ENCODE data around the gene PON2. TPM values are rescaled to one million over a fixed set of nuclear protein-coding genes. Genes with fewer than 3 reads are reported as not detected.
"Not testable (repeated sequence)": the region's sequence is repeated elsewhere in the genome, so short reads cannot be mapped to it uniquely, and the experiment has no call there.

Gene PON2
- total RNA-seq, 1 experiment from 2014 or later, result 73.7 TPM

- intact Hi-C loops (cut with micrococcal nuclease; ENCODE audit: unreplicated experiment), result loop anchor here (10.0 kb wide), 1 partner anchor 225 kb away; no protein-coding TSS in a partner anchor
- H3K36me3 Mint-ChIP-seq (ENCODE audit: insufficient read depth, unreplicated experiment), result no peaks in the 10 kb centered on the region
- no TSS peak for BruUV-seq (replicated peaks)
- H3K27me3 Mint-ChIP-seq (ENCODE audit: unreplicated experiment), result no peaks in the 10 kb centered on the region
- TF ChIP-seq CTCF (IDR thresholded peaks at IDR 0.05; ENCODE audit: unreplicated experiment), result no peak
- no peaks in the 10 kb centered on the region for H3K4me1 Mint-ChIP-seq (ENCODE audit: low read depth, unreplicated experiment)
- no peak overlapping the region for H3K4me3 Mint-ChIP-seq (ENCODE audit: low read depth, unreplicated experiment)
- CTCF ChIA-PET, result interaction anchor here (1.5 kb wide), 1 partner anchor 74 kb away, joined by 5 read pairs; the partner anchor contains the start of gene PON3
- DNase-seq, result no peak
- no peaks in the 10 kb centered on the region for H3K9me3 Mint-ChIP-seq (ENCODE audit: low read depth, unreplicated experiment)
- H3K27ac Mint-ChIP-seq (ENCODE audit: unreplicated experiment), result no peak overlapping the region
These were observed 35.0 kb upstream of the PON2 start for GRCh38 chr7:95469848-95470247.

GRCh38 chr7:95469187-95469586 is 34.4 kb upstream of the PON2 start:
- no peak for TF ChIP-seq CTCF (IDR thresholded peaks at IDR 0.05; ENCODE audit: unreplicated experiment)
- no peaks in the 10 kb centered on the region for H3K27me3 Mint-ChIP-seq (ENCODE audit: unreplicated experiment)
- H3K4me3 Mint-ChIP-seq (ENCODE audit: low read depth, unreplicated experiment), result no peak overlapping the region
- no peaks in the 10 kb centered on the region for H3K9me3 Mint-ChIP-seq (ENCODE audit: low read depth, unreplicated experiment)
- CTCF ChIA-PET, result no interaction called here
- intact Hi-C loops (cut with micrococcal nuclease; ENCODE audit: unreplicated experiment), result no loop called here
- H3K27ac Mint-ChIP-seq (ENCODE audit: unreplicated experiment), result no peak overlapping the region
- no peaks in the 10 kb centered on the region for H3K4me1 Mint-ChIP-seq (ENCODE audit: low read depth, unreplicated experiment)
- no peak for DNase-seq
- H3K36me3 Mint-ChIP-seq (ENCODE audit: insufficient read depth, unreplicated experiment), result no peaks in the 10 kb centered on the region
- BruUV-seq (replicated peaks), result no TSS peak

GRCh38 chr7:95467912-95468607 is 33.2 kb upstream of the PON2 start:
- no peak overlapping the region for H3K4me3 Mint-ChIP-seq (ENCODE audit: low read depth, unreplicated experiment)
- H3K9me3 Mint-ChIP-seq (ENCODE audit: low read depth, unreplicated experiment), result peaks cover 2% of the 10 kb centered on the region
- no peaks in the 10 kb centered on the region for H3K4me1 Mint-ChIP-seq (ENCODE audit: low read depth, unreplicated experiment)
- H3K36me3 Mint-ChIP-seq (ENCODE audit: insufficient read depth, unreplicated experiment), result no peaks in the 10 kb centered on the region
- no peak for TF ChIP-seq CTCF (IDR thresholded peaks at IDR 0.05; ENCODE audit: unreplicated experiment)
- H3K27ac Mint-ChIP-seq (ENCODE audit: unreplicated experiment), result no peak overlapping the region
- DNase-seq, result no peak
- BruUV-seq (replicated peaks), result no TSS peak
- no peaks in the 10 kb centered on the region for H3K27me3 Mint-ChIP-seq (ENCODE audit: unreplicated experiment)
- CTCF ChIA-PET, result interaction anchor here (0.6 kb wide), 1 partner anchor 235 kb away, joined by 5 read pairs; no protein-coding TSS in a partner anchor
- intact Hi-C loops (cut with micrococcal nuclease; ENCODE audit: unreplicated experiment), result no loop called here

GRCh38 chr7:95460653-95461052 is 25.8 kb upstream of the PON2 start:
- H3K27me3 Mint-ChIP-seq (ENCODE audit: unreplicated experiment); BruUV-seq (replicated peaks); H3K4me3 Mint-ChIP-seq (ENCODE audit: low read depth, unreplicated experiment); H3K36me3 Mint-ChIP-seq (ENCODE audit: insufficient read depth, unreplicated experiment); H3K27ac Mint-ChIP-seq (ENCODE audit: unreplicated experiment); H3K9me3 Mint-ChIP-seq (ENCODE audit: low read depth, unreplicated experiment); CTCF ChIA-PET; H3K4me1 Mint-ChIP-seq (ENCODE audit: low read depth, unreplicated experiment); DNase-seq; intact Hi-C loops (cut with micrococcal nuclease; ENCODE audit: unreplicated experiment): not testable (repeated sequence)

- CTCF ChIA-PET, result no interaction called here
- TF ChIP-seq CTCF (IDR thresholded peaks at IDR 0.05; ENCODE audit: unreplicated experiment), result no peak
- Mint-ChIP-seq H3K4me1 (ENCODE audit: low read depth, unreplicated experiment) (no peaks in the 10 kb centered on the region), H3K27me3 (ENCODE audit: unreplicated experiment) (no peaks in the 10 kb centered on the region), H3K36me3 (ENCODE audit: insufficient read depth, unreplicated experiment) (no peaks in the 10 kb centered on the region), H3K9me3 (ENCODE audit: low read depth, unreplicated experiment) (peaks cover 2% of the 10 kb centered on the region), H3K27ac (ENCODE audit: unreplicated experiment) (no peak overlapping the region), H3K4me3 (ENCODE audit: low read depth, unreplicated experiment) (no peak overlapping the region)
- intact Hi-C loops (cut with micrococcal nuclease; ENCODE audit: unreplicated experiment), result no loop called here
- BruUV-seq (replicated peaks), result no TSS peak
- DNase-seq, result no peak
These were observed 23.1 kb upstream of the PON2 start for GRCh38 chr7:95457947-95458346.
